GM18858 (cell line): ENCODE data around the gene GCH1.
"Not testable (repeated sequence)": the region's sequence is repeated elsewhere in the genome, so short reads cannot be mapped to it uniquely, and the experiment has no call there.

Experiments used
- ATAC-seq: cut with Tn5 transposase; IDR thresholded peaks from one replicate; pipeline ENCODE4 v1.9.1; 2021; ENCODE audit not compliant: unreplicated experiment

GCH1 gene

GRCh38 chr14:54804538-54805041 lies 98.0 kb downstream of the GCH1 start:
- no peak for ATAC-seq

- ATAC-seq, result no peak
Measured at GRCh38 chr14:54803926-54804537, 98.6 kb downstream of the GCH1 start.

- ATAC-seq, result no peak
Measured at GRCh38 chr14:54803396-54803795, 99.2 kb downstream of the GCH1 start.

GRCh38 chr14:54801482-54801881 lies 101.1 kb downstream of the GCH1 start:
- not testable (repeated sequence) for ATAC-seq

- ATAC-seq, result no peak
Measured at GRCh38 chr14:54798465-54799124, 104.0 kb downstream of the GCH1 start.

GRCh38 chr14:54797986-54798385 lies 104.6 kb downstream of the GCH1 start:
- ATAC-seq, result no peak

- ATAC-seq, result no peak
Measured at GRCh38 chr14:54797556-54797955, 105.1 kb downstream of the GCH1 start.

- no peak for ATAC-seq
Measured at GRCh38 chr14:54796961-54797360, 105.7 kb downstream of the GCH1 start.

GRCh38 chr14:54794796-54795195 lies 107.8 kb downstream of the GCH1 start:
- no peak for ATAC-seq

GRCh38 chr14:54794159-54794558 lies 108.5 kb downstream of the GCH1 start:
- no peak for ATAC-seq

- ATAC-seq, result no peak
Measured at GRCh38 chr14:54792288-54792687, 110.3 kb downstream of the GCH1 start.
